GM10266 (cell line): ENCODE results near the gene CD4.

Experiments
- DNase-seq: peaks from one replicate; pipeline ENCODE4 v3.0.0; 2012; ENCODE audit errors: extremely low spot score
- TF ChIP-seq, protein P1 (sequence below): IDR thresholded peaks from 2 replicates; pipeline ENCODE4 v1.5.1; 2012; ENCODE audit warnings: mild to moderate bottlenecking, low read depth; ENCODE audit not compliant: control insufficient read depth, insufficient read depth; ENCODE audit errors: missing control alignments

Gene CD4

DNA sequence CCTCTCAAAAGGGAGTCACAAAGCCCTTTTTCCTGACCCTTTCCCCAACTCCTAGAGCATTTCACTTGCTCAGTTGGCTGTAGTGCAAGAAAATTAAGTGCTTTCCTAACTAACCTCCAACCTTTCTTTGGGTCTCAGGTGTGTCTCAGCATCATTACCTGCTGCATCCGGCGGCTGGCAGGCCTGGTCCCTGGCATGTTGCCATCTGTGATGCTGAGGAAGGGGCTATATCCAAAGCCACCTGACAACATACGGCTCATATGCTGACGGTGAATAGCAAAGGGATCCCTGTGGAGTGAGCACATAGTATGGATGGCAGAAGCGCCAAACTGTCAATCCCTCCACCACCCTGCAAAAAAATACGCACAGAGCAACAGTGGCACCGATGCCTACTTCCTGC lies 37.6 kb upstream of the CD4 start:
- TF ChIP-seq, protein P1, sequence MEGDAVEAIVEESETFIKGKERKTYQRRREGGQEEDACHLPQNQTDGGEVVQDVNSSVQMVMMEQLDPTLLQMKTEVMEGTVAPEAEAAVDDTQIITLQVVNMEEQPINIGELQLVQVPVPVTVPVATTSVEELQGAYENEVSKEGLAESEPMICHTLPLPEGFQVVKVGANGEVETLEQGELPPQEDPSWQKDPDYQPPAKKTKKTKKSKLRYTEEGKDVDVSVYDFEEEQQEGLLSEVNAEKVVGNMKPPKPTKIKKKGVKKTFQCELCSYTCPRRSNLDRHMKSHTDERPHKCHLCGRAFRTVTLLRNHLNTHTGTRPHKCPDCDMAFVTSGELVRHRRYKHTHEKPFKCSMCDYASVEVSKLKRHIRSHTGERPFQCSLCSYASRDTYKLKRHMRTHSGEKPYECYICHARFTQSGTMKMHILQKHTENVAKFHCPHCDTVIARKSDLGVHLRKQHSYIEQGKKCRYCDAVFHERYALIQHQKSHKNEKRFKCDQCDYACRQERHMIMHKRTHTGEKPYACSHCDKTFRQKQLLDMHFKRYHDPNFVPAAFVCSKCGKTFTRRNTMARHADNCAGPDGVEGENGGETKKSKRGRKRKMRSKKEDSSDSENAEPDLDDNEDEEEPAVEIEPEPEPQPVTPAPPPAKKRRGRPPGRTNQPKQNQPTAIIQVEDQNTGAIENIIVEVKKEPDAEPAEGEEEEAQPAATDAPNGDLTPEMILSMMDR: no peak
- no peak for DNase-seq

DNA sequence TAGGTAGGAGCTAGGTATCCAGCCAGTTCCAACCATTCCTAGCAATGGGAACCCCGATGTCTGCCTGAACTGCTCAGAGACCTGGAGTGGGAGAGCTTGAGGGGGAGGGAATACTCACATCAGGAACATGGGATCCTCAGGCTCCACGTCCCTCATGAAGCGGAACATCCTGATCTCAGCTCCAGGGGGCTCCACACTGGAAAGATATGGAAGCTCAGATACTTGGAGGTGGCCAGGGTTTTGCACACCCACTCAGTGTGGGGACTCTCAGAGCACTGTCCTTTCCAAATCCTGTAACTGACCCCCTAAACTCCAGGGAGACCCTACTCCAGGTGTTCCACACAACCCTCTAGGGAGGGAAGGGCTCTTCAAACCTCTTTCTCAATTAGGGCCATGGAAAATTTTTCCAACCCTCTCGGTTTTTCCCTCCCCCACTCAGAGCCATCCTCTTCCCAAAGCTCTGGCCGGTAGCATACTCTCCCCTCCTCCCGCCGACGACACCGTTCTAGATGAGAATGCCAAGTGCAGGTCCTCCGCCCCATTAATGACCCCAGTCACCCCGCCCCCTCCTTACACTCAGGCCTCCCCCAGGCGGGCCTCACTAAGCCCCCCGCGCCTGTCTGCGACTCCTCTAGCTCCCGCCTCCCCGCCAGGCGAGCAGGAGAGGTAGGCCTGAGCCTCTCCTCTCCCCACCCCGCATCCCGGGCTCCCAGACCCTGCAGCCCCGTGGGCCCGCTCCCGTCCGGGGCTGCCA lies 37.0 kb upstream of the CD4 start:
- TF ChIP-seq, protein P1: no peak
- no peak for DNase-seq

DNA sequence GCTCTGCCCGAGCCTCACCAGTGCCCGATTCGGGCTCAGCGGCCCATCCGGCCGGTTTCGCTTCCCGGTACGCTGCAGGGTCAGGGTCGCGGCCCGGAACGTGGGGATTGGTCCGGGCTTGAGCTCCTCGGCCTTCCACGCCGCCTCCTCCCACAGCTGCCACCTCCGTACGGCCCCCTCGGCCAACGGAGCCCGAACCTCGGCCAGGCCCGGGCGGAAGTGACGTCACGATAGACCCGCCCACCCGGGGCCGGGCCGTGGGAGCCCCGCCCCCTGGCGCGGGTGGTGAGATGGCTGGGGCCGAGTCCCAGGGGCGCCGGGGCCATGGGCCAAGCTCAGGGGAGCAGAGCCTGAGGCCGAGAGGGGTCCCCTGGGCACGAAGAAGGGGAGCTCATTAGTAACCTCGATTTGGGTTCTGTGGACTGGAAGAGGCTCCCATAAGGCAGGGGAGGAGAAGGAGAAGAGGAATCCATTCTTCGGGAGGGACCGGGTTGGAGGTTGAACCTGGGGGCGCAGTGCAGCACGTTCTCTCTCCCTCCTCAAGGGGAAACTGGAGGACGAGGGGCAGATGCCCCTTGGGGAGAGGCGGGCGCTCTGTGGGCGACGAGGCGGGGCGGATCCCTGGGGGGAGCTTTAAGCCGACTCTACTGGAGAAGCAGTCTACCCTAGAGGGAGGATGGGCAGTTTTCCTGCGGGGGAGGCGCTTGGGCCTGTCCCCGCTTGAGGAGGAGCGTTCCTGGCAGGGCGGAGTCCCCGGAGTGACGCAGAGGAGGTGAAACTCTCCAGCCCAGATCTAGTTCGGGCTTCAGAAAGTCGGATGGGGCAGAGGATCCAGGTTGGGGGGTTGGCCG lies 36.2 kb upstream of the CD4 start, which contains the start of gene MLF2:
Gene MLF2, minus strand, starts transcription at position 221 of the 851 bp plus-strand sequence. CDS start 807 bp downstream, outside the sequence.
- DNase-seq: peak; percentile 98
- TF ChIP-seq, protein P1: peak; percentile 92

DNA sequence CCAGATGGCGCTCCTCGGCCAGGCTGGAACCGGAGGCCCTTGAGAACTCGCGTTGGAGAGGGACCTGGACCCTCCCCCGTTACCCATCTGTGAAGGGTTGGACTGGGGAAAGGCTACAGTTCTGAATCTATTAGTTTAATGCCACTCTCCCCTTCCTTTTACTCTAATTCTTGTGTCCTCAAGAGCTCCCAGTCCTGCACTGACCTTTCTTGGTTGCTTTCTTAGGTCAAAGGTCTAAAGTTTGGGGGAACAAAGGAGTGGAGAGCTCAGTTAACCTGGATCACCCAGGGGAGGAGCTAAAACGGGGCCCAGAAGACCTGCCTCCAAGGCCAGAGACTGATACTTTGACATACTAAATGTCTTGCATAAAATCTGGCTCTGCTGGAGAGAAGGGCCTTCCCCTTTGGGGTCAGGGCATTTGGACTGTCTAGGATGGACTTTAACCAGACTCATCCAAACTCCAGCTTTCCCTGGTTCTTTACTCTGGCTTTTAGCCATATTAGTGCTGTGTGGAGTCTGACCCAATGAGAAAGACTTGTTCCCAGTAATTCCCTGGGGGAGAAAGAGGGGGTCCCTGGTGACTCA lies 35.5 kb upstream of the CD4 start:
- DNase-seq: no peak
- TF ChIP-seq, protein P1: no peak

DNA sequence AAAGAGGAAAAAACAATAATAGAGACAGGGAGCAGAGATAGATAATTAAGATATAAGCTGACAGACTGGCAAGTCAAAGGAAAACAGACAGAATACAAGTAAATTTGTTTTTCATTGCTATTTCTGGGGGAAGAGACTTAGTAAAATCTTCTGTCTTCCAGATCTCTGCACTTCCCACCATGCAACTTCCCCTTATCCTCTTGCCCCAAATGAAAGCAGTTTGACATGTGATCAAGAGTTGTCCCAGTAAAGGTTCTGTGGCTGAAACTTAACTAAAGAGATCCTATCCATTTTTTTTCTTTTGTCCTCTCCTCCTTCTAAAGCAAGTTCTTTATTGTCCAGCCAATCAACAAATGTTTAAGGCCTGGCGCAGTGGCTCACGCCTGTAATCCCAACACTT lies 34.9 kb upstream of the CD4 start:
- TF ChIP-seq, protein P1: no peak
- no peak for DNase-seq

DNA sequence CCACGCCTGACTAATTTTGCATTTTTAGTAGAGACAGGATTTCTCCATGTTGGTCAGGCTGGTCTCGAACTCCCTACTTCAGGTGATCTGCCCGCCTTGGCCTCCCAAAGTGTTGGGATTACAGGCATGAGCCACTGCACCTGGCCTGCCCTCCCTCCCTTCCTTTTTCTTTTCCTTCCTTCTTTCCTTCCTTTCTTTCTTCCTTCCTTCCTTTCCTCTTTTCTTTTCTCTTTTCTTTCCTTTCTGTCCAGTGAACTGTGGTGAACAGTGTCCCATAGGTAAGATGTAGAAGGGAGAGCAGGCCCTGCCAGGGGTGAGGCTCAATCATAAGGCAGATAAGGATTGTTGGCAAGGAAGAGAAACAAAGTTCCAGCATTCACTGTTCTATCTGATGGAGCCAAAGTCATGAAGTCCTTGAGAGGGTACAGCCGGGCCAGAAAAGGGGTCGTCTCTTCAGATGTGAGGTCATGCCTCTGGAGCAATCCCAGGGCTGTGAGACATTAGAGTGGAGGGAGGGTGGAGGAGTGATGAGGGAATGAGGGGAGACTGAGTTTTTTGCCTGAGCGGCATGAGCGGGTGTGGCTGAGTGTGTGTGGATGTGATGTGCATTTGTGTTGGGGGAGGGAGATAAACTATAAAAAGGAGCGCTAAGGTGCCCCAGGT lies 32.2 kb upstream of the CD4 start:
- TF ChIP-seq, protein P1: no peak
- DNase-seq: no peak
